ENCODE results near the gene SMIM3. TPM values are rescaled to one million over a fixed set of nuclear protein-coding genes. Genes with fewer than 3 reads are reported as not detected.
"Not testable (repeated sequence)": the region's sequence is repeated elsewhere in the genome, so short reads cannot be mapped to it uniquely, and the experiment has no call there.

Gene SMIM3
- total RNA-seq, 2 donors from 2014 or later = 24.6 to 48.1 TPM

DNA sequence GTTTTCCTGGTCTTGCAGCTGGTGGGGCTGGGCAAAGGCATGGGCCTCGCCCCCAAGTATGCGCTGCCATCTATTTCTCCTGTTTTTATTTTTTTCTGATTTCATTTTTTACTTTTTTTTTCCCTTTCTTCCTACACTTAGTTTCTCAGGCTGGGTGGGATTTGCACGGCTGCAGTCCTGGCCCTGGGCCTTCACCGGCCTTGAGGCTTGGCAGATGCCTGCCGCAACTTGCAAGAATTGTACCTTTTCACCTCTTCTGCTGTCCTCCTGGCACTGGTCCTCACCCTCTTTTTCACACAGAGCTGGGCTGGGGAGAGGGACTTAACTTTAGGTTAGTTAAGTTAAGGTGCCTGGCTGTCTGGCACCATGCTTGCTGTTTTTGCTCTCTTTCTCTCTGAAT is 57.5 kb downstream of the SMIM3 start:
- Histone ChIP-seq H3K4me3 (no peak overlapping the region), H3K27me3 (no peaks in the 10 kb centered on the region), H3K4me1 (no peaks in the 10 kb centered on the region), H3K9me3 (no peaks in the 10 kb centered on the region), H3K27ac (no peak overlapping the region), H3K36me3 (no peaks in the 10 kb centered on the region)
- DNase-seq (ENCODE audit: low spot score) = no peak
- no peak for TF ChIP-seq CTCF (IDR thresholded peaks at IDR 0.05)

- H3K4me1 ChIP-seq = no peaks in the 10 kb centered on the region
- H3K4me3 ChIP-seq = no peak overlapping the region
- DNase-seq (ENCODE audit: low spot score) = no peak
- no peaks in the 10 kb centered on the region for H3K36me3 ChIP-seq
- H3K27me3 ChIP-seq = no peaks in the 10 kb centered on the region
- H3K9me3 ChIP-seq = no peaks in the 10 kb centered on the region
- H3K27ac ChIP-seq = no peak overlapping the region
- TF ChIP-seq CTCF (IDR thresholded peaks at IDR 0.05) = no peak
These were observed 58.1 kb downstream of the SMIM3 start for GRCh38 chr5:150836703-150837102.

DNA sequence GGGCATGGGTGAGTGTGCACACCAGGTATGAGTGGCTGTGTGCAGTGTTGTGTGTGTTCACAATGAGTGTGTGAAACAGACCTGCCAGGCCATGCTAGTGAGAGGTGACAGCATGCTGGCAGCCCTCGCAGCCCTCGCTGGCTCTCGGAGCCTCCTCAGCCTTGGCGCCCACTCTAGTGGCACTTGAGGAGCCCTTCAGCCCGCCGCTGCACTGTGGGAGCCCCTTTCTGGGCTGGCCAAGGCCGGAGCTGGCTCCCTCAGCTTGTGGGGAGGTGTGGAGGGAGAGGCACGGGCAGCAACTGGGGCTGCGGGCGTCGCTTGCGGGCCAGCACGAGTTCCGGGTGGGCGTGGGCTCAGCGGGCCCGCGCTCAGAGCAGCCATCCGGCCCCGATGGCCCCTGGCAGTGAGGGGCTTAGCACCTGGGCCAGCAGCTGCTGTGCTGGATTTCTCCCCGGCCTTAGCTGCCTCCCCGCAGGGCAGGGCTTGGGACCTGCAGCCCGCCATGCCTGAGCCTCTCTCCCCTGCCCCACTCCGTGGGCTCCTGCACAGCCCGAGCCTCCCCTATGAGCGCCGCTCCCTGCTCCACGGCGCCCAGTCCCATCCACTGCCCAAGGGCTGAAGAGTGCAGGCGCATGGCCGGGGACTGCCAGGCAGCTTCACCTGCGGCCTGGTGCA is 66.8 kb downstream of the SMIM3 start:
- H3K9me3 ChIP-seq; H3K27me3 ChIP-seq; H3K36me3 ChIP-seq; H3K27ac ChIP-seq; DNase-seq (ENCODE audit: low spot score); H3K4me3 ChIP-seq; H3K4me1 ChIP-seq: not testable (repeated sequence)

DNA sequence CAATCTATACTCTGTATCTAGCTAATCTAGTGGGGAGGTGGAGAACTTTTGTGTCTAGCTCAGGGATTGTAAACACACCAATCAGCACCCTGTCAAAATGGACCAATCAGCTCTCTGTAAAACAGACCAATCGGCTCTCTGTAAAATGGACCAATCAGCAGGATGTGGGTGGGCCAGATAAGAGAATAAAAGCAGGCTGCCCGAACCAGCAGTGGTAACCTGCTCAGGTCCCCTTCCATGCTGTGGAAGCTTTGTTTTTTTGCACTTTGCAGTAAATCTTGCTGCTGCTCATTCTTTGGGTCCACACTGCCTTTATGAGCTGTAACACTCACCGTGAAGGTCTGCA is 67.7 kb downstream of the SMIM3 start, which contains the start of gene IRGM:
Gene IRGM, plus strand, starts transcription at position 214 of the 346 bp plus-strand sequence. CDS start 1,603 bp downstream, outside the sequence.
- H3K4me3 ChIP-seq; DNase-seq (ENCODE audit: low spot score); H3K4me1 ChIP-seq; H3K27me3 ChIP-seq; H3K9me3 ChIP-seq; H3K36me3 ChIP-seq; H3K27ac ChIP-seq: not testable (repeated sequence)

Other genes with a start within 250 kb of the SMIM3 start
- 100 to 1,000 TPM; 369 to 413 TPM for gene SYNPO, start 138.1 kb upstream of the SMIM3 start, total RNA-seq
- 1 to 10 TPM; 2.0 to 3.5 TPM for gene MYOZ3, start 117.5 kb upstream of the SMIM3 start, total RNA-seq
- 10 to 100 TPM; 26.0 to 29.5 TPM for gene RBM22, start 77.7 kb upstream of the SMIM3 start, total RNA-seq
- 10 to 100 TPM; 34.6 to 40.0 TPM for gene DCTN4, start 19.7 kb upstream of the SMIM3 start, total RNA-seq
- not detected for gene IRGM, start 67.8 kb downstream of the SMIM3 start, total RNA-seq
- gene ZNF300, start 126.2 kb downstream of the SMIM3 start, total RNA-seq = 1 to 10 TPM in 1 of 2 donors, under 1 TPM in 1; 0.74 to 1.6 TPM
- 1,000 to 10,000 TPM; 2,222 to 2,480 TPM for gene GPX3, start 241.8 kb downstream of the SMIM3 start, total RNA-seq